Loucy (cell line): ENCODE results near the gene TUBB2A.

Experiments
- H2AFZ ChIP-seq: fragments of 200-600 bp; sonication (generic); 2 replicates; pipeline ENCODE4 v1.6.0; 2016; ENCODE audit warnings: antibody characterized with exemption, mild to moderate bottlenecking, low read length, moderate library complexity
- H3F3A ChIP-seq: fragments of 200-600 bp; 2 replicates; pipeline ENCODE4 v1.6.0; 2016; ENCODE audit warnings: antibody characterized with exemption, low read depth, mild to moderate bottlenecking
- H3K27me3 ChIP-seq: fragments of 200-600 bp; sonication (generic); 2 replicates; pipeline ENCODE4 v1.6.1; 2014; ENCODE audit warnings: low read length, mild to moderate bottlenecking; ENCODE audit not compliant: insufficient read depth, poor library complexity, severe bottlenecking
- H3K36me3 ChIP-seq: fragments of 200-600 bp; sonication (generic); 2 replicates; pipeline ENCODE4 v1.6.1; 2016; ENCODE audit warnings: low read length; ENCODE audit not compliant: insufficient read depth
- H3K4me1 ChIP-seq: fragments of 200-600 bp; sonication (generic); 2 replicates; pipeline ENCODE4 v1.5.1; 2014; ENCODE audit warnings: low read length, mild to moderate bottlenecking; ENCODE audit not compliant: insufficient read depth, poor library complexity, severe bottlenecking
- H3K4me2 ChIP-seq: fragments of 200-600 bp; sonication (generic); 2 replicates; pipeline ENCODE4 v1.6.0; 2014; ENCODE audit warnings: antibody characterized with exemption, low read length, low read depth, mild to moderate bottlenecking; ENCODE audit not compliant: poor library complexity, severe bottlenecking
- H3K4me3 ChIP-seq: fragments of 200-600 bp; sonication (generic); 2 replicates; pipeline ENCODE4 v1.5.1; 2014; ENCODE audit warnings: low read length, mild to moderate bottlenecking, mixed read lengths; ENCODE audit not compliant: poor library complexity, severe bottlenecking
- H3K79me2 ChIP-seq: fragments of 200-600 bp; sonication (generic); 2 replicates; pipeline ENCODE4 v1.6.1; 2014; ENCODE audit warnings: low read length; ENCODE audit not compliant: insufficient read depth
- H3K9ac ChIP-seq: fragments of 200-600 bp; sonication (generic); 2 replicates; pipeline ENCODE4 v1.6.0; 2014; ENCODE audit warnings: mild to moderate bottlenecking, low read depth, low read length, moderate library complexity; ENCODE audit not compliant: poor library complexity, severe bottlenecking
- H3K9me2 ChIP-seq: fragments of 200-600 bp; sonication (generic); replicated peaks from 2 replicates; pipeline ENCODE4 v1.6.1; 2016; ENCODE audit warnings: low read depth, low read length, mixed read lengths
- H3K9me3 ChIP-seq: fragments of 200-600 bp; sonication (generic); 2 replicates; pipeline ENCODE4 v1.6.1; 2014; ENCODE audit warnings: mild to moderate bottlenecking, antibody characterized with exemption, low read length, low read depth; ENCODE audit not compliant: insufficient read depth
- H4K20me1 ChIP-seq: fragments of 200-600 bp; sonication (generic); 2 replicates; pipeline ENCODE4 v1.6.0; 2014; ENCODE audit warnings: antibody characterized with exemption, low read length, mild to moderate bottlenecking; ENCODE audit not compliant: insufficient read depth, poor library complexity, severe bottlenecking
- CTCF ChIP-seq: fragments of 200-600 bp; sonication (generic); conservative IDR thresholded peaks from 2 replicates; pipeline ENCODE4 v1.5.1; 2014; ENCODE audit warnings: mild to moderate bottlenecking, antibody characterized with exemption, low read length
- EZH2phosphoT487 ChIP-seq: fragments of 200-600 bp; IDR thresholded peaks from 2 replicates; pipeline ENCODE4 v1.6.1; 2018; ENCODE audit warnings: antibody characterized with exemption, mild to moderate bottlenecking, moderate library complexity, borderline replicate concordance

The TUBB2A gene

GRCh38 chr6:3120765-3121089 is 36.6 kb downstream of the TUBB2A start:
- Histone ChIP-seq H3K9me3 (no peaks in the 10 kb centered on the region), H3K4me2 (no peak overlapping the region), H3K79me2 (peaks cover 7% of the 10 kb centered on the region), H3K4me3 (no peak overlapping the region), H3K9ac (no peak overlapping the region), H3K27me3 (no peaks in the 10 kb centered on the region), H3K36me3 (no peaks in the 10 kb centered on the region), H3F3A (no peaks in the 10 kb centered on the region), H3K4me1 (peaks cover 16% of the 10 kb centered on the region), H3K9me2 (no peaks in the 10 kb centered on the region), H4K20me1 (no peaks in the 10 kb centered on the region), H2AFZ (no peak overlapping the region)
- no peak for TF ChIP-seq CTCF
- TF ChIP-seq EZH2phosphoT487, result no peak

DNA sequence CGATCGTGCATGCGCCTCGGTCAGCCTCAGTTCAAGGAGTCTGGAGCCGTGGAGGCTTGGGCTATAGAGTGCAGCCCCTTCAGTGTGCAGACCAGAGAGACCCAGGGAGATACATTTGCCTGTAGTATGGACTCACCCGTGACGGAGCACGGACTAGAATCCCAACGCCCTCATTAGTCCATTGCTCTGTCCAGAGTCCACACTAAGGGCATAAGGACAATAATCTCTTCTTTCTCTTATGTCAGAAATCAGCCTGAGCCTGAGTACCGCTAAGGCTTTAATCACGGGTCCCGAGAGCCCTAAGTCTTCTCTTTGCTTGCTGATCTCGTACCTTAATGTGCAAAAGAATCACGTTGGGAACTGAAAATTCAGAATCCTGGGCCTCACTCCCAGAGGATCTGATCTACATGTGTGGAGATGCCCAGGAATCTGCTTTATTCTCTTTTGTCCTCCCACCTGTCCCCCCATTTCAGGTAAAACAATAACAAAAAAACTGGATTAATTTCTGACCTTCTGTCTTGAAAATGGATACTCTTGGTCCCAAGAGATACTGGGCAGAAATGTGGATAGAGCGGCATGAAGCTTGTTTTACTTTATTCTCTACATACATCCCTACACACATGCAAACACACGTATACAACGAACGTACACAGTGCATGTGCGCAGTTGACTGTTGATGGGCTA is 38.2 kb downstream of the TUBB2A start:
- peak overlapping the region; percentile 99 for H2AFZ ChIP-seq
- peak overlapping the region; percentile 96 for H3K4me2 ChIP-seq
- peaks cover 16% of the 10 kb centered on the region for H3K4me1 ChIP-seq
- H4K20me1 ChIP-seq, result no peaks in the 10 kb centered on the region
- H3K27me3 ChIP-seq, result no peaks in the 10 kb centered on the region
- peak overlapping the region; percentile 88 for H3K4me3 ChIP-seq
- H3F3A ChIP-seq, result no peaks in the 10 kb centered on the region
- H3K9ac ChIP-seq, result peak overlapping the region; percentile 91
- no peaks in the 10 kb centered on the region for H3K9me2 ChIP-seq
- peaks cover 4% of the 10 kb centered on the region; the same call in 1 of the 2 replicates for H3K36me3 ChIP-seq
- H3K79me2 ChIP-seq, result peaks cover 7% of the 10 kb centered on the region
- TF ChIP-seq CTCF, result no peak
- TF ChIP-seq EZH2phosphoT487, result no peak
- H3K9me3 ChIP-seq, result no peaks in the 10 kb centered on the region

- no peaks in the 10 kb centered on the region for H3K9me3 ChIP-seq
- peaks cover 11% of the 10 kb centered on the region; the same call in 1 of the 2 replicates for H3K36me3 ChIP-seq
- H3K4me1 ChIP-seq, result peaks cover 16% of the 10 kb centered on the region
- TF ChIP-seq CTCF (no peak), EZH2phosphoT487 (no peak)
- no peaks in the 10 kb centered on the region for H3K9me2 ChIP-seq
- H4K20me1 ChIP-seq, result no peaks in the 10 kb centered on the region
- peak within 1 kb of the TSS; percentile 96 for H3K4me2 ChIP-seq
- peak within 1 kb of the TSS; percentile 88 for H3K4me3 ChIP-seq
- H3K9ac ChIP-seq, result peak within 1 kb of the TSS; percentile 91
- peaks cover 7% of the 10 kb centered on the region for H3K79me2 ChIP-seq
- H2AFZ ChIP-seq, result peak within 1 kb of the TSS; percentile 99
- H3F3A ChIP-seq, result no peaks in the 10 kb centered on the region
- H3K27me3 ChIP-seq, result no peaks in the 10 kb centered on the region
Observed at GRCh38 chr6:3118353-3119039, 38.8 kb downstream of the TUBB2A start, which contains the start of gene BPHL. Gene BPHL (plus strand): TSS chr6:3118711. CDS start chr6:3118741, 30 bp downstream.
